ENCODE measurements around the gene FBXL13. TPM values are rescaled to one million over a fixed set of nuclear protein-coding genes. Genes with fewer than 3 reads are reported as not detected.
A peak's percentile ranks its signal among the peaks of the same experiment; 100 is the strongest.
"Not testable (repeated sequence)": the region's sequence is repeated elsewhere in the genome, so short reads cannot be mapped to it uniquely, and the experiment has no call there.

FBXL13 gene
- 1.3 TPM for total RNA-seq

DNA sequence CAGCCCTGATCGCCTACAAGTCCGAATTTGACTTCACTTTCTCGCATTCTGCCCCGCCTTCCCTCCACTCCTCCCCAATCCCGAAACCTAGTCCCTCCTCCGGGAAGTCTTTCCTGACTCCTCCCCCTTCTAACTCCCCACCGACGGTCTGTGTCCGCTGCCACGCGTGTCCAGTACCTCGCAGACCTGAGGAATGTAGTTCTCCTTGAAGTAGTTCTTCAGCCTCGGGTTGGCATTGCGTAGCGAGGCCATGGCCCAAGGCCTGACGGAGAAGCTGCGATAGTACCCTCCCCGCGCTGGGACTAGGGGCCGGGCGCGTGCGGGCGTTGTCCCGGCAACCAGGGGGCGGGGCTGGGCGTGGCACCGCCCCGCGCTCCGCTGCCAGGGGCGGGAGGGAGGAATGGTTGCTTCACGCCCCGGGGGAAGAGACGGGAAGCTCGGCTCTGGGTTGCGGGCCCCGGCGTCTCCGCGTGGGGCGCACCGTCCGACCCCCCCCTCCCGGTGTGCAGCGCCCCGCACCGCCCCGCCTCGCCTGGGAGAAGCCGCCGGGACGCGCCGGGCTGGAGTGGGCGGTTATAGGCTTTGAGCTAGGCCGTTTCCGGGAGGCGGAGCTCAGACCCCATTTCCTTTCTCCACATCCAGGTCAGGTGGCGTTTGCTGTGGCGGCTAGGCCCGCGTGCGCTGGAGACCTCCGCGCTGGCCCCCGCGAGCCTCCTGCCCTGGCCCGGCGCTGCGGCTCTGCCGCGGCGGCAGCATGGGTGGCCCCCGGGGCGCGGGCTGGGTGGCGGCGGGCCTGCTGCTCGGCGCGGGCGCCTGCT lies at the start of gene FBXL13, which contains the start of gene ARMC10:
Gene FBXL13, minus strand, starts transcription at position 278 of the 818 bp plus-strand sequence.
Gene ARMC10, plus strand, starts transcription at position 622 of the 818 bp plus-strand sequence. Its CDS starts 133 bp downstream, at position 755.
- DNase-seq: peak; percentile 95

DNA sequence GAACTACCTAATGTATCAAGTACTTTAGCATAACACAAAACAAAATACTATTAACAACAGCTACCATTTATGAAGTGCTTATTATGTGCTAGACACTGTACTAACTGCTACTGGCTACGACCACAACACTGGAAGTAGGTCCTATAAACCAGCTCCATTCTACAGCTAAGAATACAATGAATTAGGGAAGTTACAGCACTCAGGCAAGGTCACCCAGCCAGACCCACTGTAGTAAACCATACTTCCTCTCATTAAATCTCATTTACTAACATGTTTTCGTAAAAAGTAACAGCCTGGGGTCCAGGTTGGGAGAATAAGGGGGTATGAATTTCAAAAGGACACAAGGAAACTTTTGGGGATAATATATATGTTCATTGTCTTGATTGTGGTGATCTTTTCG lies 48.9 kb upstream of the FBXL13 start:
- DNase-seq: no peak

DNA sequence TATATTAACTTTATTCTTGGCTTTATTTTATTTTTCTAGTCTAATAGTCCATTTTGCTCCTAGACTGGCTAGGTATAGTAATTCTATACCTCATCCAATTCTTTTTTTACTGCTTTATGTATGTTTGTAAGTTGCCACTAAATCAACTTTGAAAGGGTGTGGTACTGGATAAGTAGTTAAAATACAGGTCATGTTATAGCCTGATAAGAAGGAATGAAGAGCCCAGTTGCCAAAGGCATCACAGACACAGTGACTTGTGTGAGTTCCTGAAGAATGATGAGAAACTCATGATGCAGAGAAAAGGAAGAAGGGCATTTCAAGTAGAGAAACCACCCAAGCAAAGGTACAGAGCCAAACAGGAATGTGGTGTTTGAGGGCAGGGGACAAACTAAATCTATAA lies 47.0 kb upstream of the FBXL13 start:
- DNase-seq: no peak

DNA sequence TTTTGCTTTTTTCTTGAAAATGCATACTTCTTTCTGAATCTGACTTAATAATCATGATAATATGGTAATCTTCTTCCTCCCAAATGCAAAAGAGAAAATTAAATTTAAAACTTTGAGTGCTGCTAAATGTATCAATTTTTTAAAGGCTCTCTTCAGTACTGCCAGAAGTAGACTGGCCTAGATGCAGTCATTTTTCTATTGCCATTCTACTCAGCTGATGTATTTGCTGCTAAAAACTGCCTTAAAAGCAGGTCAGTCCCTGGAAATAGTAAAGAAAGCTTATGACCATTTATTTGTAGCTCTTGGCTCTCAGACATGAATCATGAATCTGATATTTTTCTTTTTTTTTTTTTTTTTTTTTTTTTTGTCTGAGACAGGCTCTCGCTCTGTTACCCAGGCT lies 45.8 kb upstream of the FBXL13 start:
- no peak for DNase-seq

DNA sequence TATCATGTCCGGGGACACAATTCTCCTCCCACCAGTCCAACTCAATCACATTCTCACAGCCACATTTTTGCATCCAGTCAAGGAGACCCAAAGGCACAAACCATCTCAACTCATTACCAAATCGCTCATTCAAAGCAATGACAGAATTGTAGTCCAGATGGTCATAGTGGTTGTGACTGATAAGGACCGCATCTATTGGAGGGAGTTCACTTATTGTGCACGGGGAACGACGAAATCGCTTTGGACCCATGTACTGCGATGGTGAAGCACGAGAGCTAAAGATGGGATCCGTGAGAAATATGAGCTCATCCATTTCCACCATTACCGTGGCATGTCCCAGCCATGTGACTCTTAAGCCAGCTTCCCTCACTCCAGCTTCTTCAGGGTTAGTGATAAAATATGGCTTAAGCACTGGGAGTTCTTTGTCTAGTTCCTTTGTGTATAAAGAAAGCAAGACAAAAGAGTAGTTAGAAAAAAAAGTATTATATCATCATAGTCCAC lies 45.2 kb upstream of the FBXL13 start:
- no peak for DNase-seq

DNA sequence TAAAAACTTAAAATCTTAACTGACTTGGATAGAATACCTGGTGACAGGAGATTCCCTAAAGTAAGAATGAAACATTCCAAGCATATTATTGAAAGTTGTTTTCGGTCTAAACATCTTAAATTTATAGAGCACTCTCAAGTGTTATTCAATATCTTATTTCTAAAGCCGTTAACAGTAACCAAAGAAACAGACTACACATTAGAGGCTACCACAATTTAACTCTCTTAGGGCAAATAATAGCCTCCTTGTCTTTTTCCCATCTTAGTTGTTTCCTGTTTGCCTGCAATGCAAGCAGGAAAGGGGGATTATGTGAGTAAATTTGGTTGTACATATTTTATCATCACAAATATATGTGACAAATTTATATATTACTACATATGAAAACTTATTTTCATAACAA lies 42.9 kb upstream of the FBXL13 start:
- no peak for DNase-seq

DNA sequence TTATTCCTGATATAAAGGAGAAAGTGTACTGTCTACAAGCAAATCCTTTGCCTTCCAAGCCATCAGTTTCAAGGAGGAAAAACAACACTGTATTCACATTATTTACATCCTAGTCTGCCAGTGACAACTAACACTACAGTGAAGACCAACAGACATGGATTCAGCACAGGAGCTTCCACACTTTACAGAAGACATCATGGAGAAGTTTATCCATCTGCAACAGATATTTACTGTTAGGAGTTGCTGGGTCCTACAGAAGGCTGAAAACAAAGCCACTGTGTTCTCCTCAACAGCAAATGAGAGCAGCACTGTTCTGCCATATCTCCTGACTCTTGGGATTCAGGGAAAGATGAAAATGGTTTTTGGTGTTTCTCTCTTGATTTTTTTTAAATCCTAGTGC lies 42.4 kb upstream of the FBXL13 start:
- no peak for DNase-seq

DNA sequence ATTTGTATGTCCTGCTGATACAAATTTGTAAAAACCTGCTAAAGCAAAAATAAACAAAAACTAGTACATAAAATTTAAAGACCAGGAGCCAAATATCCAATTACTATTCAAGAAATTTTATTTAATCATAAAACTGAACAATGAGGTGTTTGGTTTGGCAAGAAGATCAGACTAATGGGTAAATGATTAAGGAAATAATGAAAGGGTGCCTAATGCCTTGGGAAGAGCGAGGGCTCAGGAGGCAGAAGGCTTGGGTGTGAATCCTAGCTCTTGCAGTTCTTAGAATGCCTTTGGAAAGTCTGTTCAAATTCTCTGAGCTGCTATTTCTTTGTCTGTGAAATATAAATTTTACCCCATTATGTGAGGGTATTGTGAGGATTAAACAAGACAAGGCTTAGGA lies 41.9 kb upstream of the FBXL13 start:
- DNase-seq: no peak

DNA sequence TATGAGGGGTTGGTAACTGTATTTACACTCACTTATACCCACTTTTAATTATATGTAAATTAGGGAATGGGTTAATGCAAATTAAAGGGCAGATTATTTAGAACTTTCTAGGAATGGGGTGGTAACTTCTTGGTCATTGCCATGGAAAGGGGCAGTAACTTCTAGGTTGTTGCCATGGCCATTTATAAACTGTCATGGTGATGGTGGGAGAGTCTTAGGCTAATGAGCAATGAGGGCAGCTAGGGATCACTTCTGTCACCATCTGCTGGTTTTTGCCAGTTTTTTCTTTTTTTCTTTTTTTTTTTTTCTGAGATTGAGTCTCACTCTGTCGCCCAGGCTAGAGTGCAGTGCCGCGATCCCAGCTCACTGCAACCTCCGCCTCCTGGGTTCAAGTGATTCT lies 41.2 kb upstream of the FBXL13 start:
- no peak for DNase-seq

DNA sequence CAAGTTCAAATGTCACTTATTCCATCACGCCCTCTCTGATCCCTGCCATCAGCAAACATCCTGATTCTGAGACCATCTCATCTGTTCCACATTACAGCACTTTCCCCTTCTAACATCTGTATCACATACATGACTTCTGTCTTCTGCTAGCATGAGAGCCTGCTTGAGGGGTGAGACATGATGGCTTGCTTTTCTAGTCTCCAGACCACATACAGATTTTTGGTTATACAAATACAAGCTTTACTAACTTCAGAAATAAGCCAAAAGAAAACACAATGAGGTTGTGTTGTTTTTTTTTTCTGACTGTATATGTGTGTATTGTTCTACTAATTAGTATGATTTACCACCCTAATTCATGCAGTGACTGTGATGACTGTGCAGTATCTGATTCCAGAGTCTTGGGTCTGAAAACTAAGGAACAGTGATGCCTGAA lies 40.0 kb upstream of the FBXL13 start:
- DNase-seq: no peak

DNA sequence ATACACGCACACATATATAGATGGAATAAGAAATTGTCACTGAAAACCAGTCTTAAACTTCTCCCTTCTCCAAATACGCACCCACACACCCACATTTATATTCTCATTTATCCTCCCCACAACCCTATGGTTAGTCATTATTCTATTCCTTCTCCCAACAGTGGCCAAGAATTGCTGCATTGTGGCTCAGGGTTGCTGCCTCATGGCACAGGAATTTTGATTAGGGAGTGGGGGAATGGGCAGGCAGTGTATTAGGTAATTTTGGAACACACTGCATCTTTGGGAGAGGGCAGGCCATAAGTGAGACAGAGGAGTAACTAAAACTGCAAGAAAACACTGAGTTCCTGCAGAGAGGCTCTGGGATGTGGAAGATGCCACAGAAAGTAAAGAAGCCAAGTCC lies 38.6 kb upstream of the FBXL13 start:
- DNase-seq: no peak

DNA sequence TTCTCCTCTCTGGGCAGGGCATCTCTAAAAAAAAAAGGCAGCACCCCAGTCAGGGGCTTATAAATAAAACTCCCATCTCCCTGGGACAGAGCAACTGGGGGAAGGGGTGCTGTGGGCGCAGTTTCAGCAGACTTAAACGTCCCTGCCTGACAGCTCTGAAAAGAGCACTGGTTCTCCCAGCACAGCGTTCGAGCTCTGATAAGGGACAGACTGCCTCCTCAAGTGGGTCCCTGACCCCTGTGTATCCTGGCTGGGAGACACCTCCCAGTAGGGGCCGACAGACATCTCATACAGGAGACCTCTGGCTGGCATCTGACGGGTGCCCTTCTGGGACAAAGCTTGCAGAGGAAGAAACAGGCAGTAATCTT lies 32.1 kb upstream of the FBXL13 start:
- not testable (repeated sequence) for DNase-seq

DNA sequence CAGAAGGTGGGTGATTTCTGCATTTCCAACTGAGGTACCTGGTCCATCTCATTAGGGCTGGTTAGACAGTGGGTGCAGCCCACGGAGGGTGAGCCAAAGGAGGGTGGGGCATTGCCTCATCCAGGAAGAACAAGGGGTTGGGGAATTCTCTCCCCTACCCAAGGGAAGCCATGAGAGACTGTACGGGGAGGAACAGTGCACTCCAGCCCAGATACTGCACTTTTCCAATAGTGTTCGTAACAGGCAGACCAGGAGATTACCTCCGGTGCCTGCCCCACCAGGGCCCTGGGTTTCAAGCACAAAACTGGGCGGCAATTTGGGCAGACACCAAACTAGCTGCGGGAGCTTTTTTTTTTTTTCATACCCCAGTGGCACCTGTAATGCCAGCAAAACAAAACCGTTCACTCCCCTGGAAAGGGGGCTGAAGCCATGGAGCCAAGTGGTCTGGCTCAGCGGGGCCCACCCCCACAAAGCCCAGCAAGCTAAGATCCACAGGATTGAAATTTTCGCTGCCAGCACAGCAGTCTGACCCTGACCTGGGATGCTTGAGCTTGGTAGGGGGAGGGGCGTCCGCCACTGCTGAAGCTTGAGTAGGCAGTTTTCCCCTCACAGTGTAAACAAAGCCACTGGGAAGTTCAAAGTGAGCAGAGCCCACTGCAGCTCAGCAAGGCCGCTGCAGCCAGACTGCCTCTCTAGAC lies 31.6 kb upstream of the FBXL13 start:
- peak; percentile 7 for DNase-seq

DNA sequence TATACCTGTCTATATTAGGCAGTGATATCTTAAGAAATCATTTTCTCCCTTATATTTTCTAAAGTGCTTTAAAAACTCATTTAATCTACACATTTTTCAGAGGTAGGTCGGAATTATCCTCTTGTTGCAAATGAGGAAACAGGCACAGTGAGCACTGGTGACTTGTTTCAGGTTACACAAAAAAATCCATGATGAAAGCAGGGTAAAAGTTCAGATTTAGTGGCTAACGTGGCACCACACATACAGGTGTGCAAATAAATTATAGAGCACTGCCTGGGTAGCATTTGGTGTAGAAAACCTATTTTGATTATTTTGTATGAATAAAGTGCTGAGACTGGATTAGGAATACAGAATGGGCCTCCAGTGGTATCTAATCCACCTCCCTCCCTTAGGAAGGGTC lies 26.9 kb upstream of the FBXL13 start:
- no peak for DNase-seq

DNA sequence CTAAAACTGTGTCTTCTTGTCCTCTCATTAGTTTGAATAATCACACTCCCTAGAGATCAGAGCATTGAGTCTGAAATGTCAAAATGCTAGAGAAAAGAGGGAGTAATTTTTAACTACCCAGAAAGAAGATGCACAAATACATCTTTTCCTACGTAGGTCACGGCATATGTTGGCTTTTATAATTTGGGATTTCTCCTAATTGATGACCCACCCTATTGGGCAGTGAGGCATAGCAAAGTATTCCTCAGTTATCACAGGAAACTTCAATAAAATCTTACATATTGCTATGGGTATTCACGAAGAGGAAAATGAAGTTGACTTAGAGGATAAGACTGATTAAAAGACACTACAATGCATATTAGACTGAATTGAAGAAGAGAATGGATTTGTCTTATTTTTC lies 25.8 kb upstream of the FBXL13 start:
- no peak for DNase-seq

DNA sequence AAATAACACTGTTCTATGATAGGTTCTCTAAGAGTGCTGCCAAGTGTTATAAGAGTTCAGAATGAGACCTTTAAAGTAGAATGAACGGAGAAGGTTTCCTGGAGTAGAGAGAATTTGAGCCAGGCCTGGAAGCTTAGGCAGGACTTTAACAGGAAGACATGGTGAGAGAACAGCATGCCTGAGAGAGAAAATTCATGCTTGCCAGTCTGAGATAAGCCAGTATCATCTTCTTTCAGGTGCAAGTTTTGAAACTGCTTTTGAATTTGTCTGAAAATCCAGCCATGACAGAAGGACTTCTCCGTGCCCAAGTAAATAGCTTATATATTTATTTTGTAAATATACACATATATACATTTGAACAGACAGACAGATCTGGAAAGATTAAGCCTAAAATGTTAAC lies 22.4 kb upstream of the FBXL13 start:
- no peak for DNase-seq

DNA sequence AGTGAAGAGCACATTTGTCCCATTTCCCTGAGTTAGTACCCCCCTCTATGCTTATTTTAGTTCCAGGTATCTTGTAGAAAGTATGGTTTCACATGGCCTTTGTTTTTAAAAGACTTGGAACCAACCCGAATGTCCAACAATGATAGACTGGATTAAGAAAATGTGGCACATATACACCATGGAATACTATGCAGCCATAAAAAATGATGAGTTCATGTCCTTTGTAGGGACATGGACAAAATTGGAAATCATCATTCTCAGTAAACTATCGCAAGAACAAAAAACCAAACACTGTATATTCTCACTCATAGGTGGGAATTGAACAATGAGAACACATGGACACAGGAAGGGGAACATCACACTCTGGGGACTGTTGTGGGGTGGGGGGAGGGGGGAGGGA lies 21.0 kb upstream of the FBXL13 start:
- not testable (repeated sequence) for DNase-seq

DNA sequence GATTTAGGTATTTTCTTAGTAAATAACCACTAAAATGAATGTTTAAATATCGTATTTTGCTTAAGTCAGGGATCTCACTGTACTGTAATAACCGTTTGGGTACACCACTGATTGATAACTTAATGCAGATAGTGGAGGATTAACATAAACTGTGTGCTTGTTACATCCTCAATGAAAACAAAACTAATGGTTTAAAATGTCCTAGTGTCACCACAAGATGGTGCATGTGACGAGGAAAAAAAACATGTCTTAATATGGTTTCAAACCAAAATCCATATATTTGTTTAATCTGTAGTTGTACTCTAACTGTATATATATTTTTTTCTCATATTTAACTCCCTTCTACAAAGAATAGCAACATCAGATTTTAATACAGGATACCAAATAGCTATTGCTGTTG lies 19.5 kb upstream of the FBXL13 start:
- no peak for DNase-seq

DNA sequence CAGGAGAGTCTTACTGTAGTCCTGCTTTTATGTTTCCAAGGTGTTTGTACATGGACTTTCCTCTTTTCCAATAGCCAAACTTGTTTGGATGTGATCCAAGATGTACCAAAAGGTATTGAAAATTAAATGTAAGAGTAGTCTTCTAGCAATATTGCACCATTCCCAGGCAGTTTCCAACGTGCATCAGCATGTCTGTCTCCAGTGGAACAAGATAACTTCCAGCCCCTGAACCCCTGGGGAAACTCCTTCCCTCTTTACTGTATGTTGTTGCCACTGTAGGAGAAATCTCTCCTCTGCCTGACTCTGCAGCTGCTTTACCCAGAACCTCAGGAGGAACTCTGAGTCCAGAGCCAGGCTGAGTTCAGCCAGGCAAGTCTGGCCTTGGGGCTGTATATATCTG lies 18.8 kb upstream of the FBXL13 start:
- no peak for DNase-seq

DNA sequence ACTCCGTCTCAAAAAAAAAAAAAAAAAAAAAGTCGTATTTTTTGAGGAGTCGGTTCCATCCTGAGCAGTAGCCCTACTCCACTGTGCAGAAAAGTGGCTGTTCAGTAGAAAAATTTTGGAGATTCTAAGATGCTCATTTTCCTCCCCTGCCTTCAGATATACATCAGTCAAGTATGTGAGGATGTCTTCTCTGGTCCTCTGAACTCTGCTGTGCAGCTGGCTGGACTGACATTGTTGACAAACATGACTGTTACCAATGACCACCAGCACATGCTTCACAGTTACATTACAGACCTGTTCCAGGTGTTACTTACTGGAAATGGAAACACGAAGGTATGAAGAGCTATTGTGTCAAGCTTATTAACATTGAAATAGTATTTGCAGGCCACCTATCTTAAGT lies 17.7 kb upstream of the FBXL13 start:
- DNase-seq: not testable (repeated sequence)

DNA sequence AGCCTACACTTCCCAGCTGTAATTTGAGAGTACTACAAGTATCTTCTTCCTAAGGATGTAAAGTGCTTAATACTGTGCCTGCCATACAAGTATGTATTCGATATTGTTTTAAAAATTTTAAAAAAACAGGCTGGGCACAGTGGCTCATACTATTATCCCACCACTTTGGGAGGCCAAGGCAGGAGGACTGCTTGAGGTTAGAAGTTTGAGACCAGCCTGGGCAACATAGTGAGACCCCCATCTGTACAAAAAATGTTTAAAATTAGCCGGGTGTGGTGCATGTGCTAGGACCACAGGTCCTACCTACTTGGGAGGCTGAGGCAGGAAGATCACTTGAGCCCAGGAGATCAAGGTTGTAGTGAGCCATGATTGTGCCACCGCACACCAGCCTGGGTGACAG lies 8.6 kb upstream of the FBXL13 start:
- no peak for DNase-seq

DNA sequence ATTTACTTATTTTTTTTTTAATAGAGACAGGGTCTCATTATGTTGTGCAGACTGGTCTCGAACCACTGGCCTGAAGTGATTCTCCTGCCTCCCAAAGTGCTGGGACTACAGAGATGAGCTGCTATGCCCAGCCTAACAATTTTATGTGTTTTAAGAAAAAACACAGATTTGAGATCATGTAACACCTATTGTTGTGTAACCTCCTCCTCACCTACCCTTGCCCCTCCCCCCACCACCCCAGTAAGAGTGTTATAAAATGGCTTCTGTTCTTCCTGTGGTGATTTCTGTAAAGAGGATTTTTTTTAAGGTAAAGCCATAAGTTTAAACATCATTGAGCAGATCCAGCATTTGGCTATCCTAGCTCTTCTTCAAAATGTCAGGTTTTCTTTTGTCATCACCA lies 7.9 kb upstream of the FBXL13 start:
- DNase-seq: no peak

DNA sequence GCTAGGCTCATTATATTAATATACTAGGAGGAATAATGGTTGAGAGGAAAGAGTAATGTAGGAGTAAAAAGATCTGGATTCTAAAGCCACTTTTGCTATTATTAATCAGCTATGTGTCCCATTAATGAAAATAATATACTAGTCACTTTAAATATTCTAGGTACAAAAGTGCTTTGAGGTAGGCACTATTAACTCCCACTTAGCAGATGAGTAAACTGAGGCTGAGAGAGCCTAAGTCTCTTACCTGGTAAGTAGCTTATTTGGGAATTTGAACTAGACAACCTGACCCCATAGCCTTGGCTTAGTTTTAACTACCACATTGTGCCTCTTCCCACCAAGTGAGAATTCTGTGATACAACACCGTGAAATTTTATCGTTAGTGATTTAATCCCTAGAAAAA lies 6.3 kb upstream of the FBXL13 start:
- DNase-seq: no peak

DNA sequence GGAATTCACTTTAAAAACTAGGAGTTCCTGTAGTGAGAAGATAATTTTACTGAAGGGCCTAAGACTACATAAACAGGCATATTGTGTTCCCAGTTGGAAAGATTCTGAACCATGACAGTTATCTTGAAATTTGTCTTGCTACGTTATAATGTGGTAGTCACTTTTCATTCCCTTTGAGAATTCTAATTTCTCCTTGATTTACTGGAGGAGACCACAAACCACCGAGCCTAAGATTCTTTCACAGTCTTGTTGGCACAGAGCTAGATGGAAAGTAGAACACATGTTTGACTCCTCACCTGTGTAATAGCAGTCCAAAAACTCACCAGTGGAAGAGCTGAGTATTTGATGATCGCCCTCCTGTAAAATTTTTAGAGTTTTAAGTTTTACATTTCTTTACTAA lies 5.2 kb upstream of the FBXL13 start:
- DNase-seq: no peak
